ENCODE measurements around the gene EFCAB6.

The EFCAB6 gene

GRCh38 chr22:43530349-43531201 is 281.5 kb downstream of the EFCAB6 start:
- no peaks in the 10 kb centered on the region for H3K79me2 ChIP-seq (ENCODE audit: insufficient read depth, low read length)
- no peaks in the 10 kb centered on the region for H3K27me3 ChIP-seq (ENCODE audit: insufficient read depth, low read length, poor library complexity, severe bottlenecking)
- no peaks in the 10 kb centered on the region for H3K9me3 ChIP-seq (ENCODE audit: insufficient read depth, low read depth, low read length)
- no peaks in the 10 kb centered on the region for H3F3A ChIP-seq (ENCODE audit: low read depth)
- no peak overlapping the region for H2AFZ ChIP-seq (ENCODE audit: low read length)
- no peaks in the 10 kb centered on the region for H4K20me1 ChIP-seq (ENCODE audit: insufficient read depth, low read length, poor library complexity, severe bottlenecking)
- no peak overlapping the region for H3K4me3 ChIP-seq (ENCODE audit: low read length, poor library complexity, severe bottlenecking)
- H3K4me2 ChIP-seq (ENCODE audit: low read depth, low read length, poor library complexity, severe bottlenecking), result no peak overlapping the region
- H3K36me3 ChIP-seq (ENCODE audit: insufficient read depth, low read length), result no peaks in the 10 kb centered on the region
- H3K4me1 ChIP-seq (ENCODE audit: insufficient read depth, low read length, poor library complexity, severe bottlenecking), result peaks cover 2% of the 10 kb centered on the region
- H3K9me2 ChIP-seq (replicated peaks; ENCODE audit: low read depth, low read length), result no peaks in the 10 kb centered on the region
- H3K9ac ChIP-seq (ENCODE audit: low read depth, low read length, poor library complexity, severe bottlenecking), result no peak overlapping the region
- no peak for TF ChIP-seq EZH2phosphoT487 (IDR thresholded peaks at IDR 0.05; ENCODE audit: borderline replicate concordance)
- TF ChIP-seq CTCF (conservative IDR thresholded peaks at IDR 0.05; ENCODE audit: low read length), result no peak

GRCh38 chr22:43529934-43530333 is 282.2 kb downstream of the EFCAB6 start:
- Histone ChIP-seq H3K4me1 (ENCODE audit: insufficient read depth, low read length, poor library complexity, severe bottlenecking) (peaks cover 2% of the 10 kb centered on the region), H3K9me3 (ENCODE audit: insufficient read depth, low read depth, low read length) (no peaks in the 10 kb centered on the region), H3K9ac (ENCODE audit: low read depth, low read length, poor library complexity, severe bottlenecking) (no peak overlapping the region), H4K20me1 (ENCODE audit: insufficient read depth, low read length, poor library complexity, severe bottlenecking) (no peaks in the 10 kb centered on the region), H2AFZ (ENCODE audit: low read length) (no peak overlapping the region), H3K79me2 (ENCODE audit: insufficient read depth, low read length) (no peaks in the 10 kb centered on the region), H3K9me2 (replicated peaks; ENCODE audit: low read depth, low read length) (no peaks in the 10 kb centered on the region), H3K4me3 (ENCODE audit: low read length, poor library complexity, severe bottlenecking) (no peak overlapping the region), H3K36me3 (ENCODE audit: insufficient read depth, low read length) (no peaks in the 10 kb centered on the region), H3K27me3 (ENCODE audit: insufficient read depth, low read length, poor library complexity, severe bottlenecking) (no peaks in the 10 kb centered on the region), H3F3A (ENCODE audit: low read depth) (no peaks in the 10 kb centered on the region), H3K4me2 (ENCODE audit: low read depth, low read length, poor library complexity, severe bottlenecking) (no peak overlapping the region)
- TF ChIP-seq EZH2phosphoT487 (IDR thresholded peaks at IDR 0.05; ENCODE audit: borderline replicate concordance) (no peak), CTCF (conservative IDR thresholded peaks at IDR 0.05; ENCODE audit: low read length) (no peak)

- Histone ChIP-seq H4K20me1 (ENCODE audit: insufficient read depth, low read length, poor library complexity, severe bottlenecking) (no peaks in the 10 kb centered on the region), H3K79me2 (ENCODE audit: insufficient read depth, low read length) (no peaks in the 10 kb centered on the region), H3K4me1 (ENCODE audit: insufficient read depth, low read length, poor library complexity, severe bottlenecking) (peaks cover 2% of the 10 kb centered on the region), H3K36me3 (ENCODE audit: insufficient read depth, low read length) (no peaks in the 10 kb centered on the region), H3K9me2 (replicated peaks; ENCODE audit: low read depth, low read length) (no peaks in the 10 kb centered on the region), H3K27me3 (ENCODE audit: insufficient read depth, low read length, poor library complexity, severe bottlenecking) (no peaks in the 10 kb centered on the region), H3K4me2 (ENCODE audit: low read depth, low read length, poor library complexity, severe bottlenecking) (no peak overlapping the region), H3K9ac (ENCODE audit: low read depth, low read length, poor library complexity, severe bottlenecking) (no peak overlapping the region), H3F3A (ENCODE audit: low read depth) (no peaks in the 10 kb centered on the region), H3K4me3 (ENCODE audit: low read length, poor library complexity, severe bottlenecking) (no peak overlapping the region), H2AFZ (ENCODE audit: low read length) (no peak overlapping the region), H3K9me3 (ENCODE audit: insufficient read depth, low read depth, low read length) (no peaks in the 10 kb centered on the region)
- no peak for TF ChIP-seq CTCF (conservative IDR thresholded peaks at IDR 0.05; ENCODE audit: low read length)
- no peak for TF ChIP-seq EZH2phosphoT487 (IDR thresholded peaks at IDR 0.05; ENCODE audit: borderline replicate concordance)
Measured at GRCh38 chr22:43529461-43529860, 282.6 kb downstream of the EFCAB6 start.
